ENCODE measurements around the gene PPP1R9A.

PPP1R9A gene

DNA sequence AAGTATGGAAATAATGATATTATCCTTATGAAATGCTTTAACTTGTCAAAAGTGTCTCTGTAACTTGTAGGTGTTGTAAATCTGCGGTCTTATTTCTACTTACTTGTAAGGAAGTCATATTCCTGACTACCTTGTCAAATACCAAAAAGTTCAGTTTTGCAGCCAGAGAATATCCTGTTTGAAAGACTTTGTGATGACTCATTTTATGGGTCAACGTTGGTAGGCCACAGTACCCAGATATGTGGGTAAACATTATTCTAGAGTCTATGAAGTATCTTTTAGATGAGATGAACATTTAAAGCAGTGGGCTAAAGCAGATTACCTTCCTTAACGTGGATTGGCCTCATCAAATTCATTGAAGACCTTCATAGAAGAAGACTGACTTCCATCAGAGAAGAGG lies 195.3 kb downstream of the PPP1R9A start:
- no peak overlapping the region for H3K4me3 ChIP-seq (ENCODE audit: severe bottlenecking)
- no peak for DNase-seq (ENCODE audit: low spot score)
- H3K9me3 ChIP-seq (ENCODE audit: severe bottlenecking), result no peaks in the 10 kb centered on the region
- no peak overlapping the region for H3K27ac ChIP-seq (ENCODE audit: poor library complexity, severe bottlenecking)
- peak; percentile 38; the same call in 1 of the 3 replicates for ATAC-seq (ENCODE audit: low read depth)
- TF ChIP-seq, protein P1, sequence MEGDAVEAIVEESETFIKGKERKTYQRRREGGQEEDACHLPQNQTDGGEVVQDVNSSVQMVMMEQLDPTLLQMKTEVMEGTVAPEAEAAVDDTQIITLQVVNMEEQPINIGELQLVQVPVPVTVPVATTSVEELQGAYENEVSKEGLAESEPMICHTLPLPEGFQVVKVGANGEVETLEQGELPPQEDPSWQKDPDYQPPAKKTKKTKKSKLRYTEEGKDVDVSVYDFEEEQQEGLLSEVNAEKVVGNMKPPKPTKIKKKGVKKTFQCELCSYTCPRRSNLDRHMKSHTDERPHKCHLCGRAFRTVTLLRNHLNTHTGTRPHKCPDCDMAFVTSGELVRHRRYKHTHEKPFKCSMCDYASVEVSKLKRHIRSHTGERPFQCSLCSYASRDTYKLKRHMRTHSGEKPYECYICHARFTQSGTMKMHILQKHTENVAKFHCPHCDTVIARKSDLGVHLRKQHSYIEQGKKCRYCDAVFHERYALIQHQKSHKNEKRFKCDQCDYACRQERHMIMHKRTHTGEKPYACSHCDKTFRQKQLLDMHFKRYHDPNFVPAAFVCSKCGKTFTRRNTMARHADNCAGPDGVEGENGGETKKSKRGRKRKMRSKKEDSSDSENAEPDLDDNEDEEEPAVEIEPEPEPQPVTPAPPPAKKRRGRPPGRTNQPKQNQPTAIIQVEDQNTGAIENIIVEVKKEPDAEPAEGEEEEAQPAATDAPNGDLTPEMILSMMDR (IDR thresholded peaks at IDR 0.05; ENCODE audit: poor library complexity, severe bottlenecking), result no peak
- no peaks in the 10 kb centered on the region for H3K4me1 ChIP-seq (ENCODE audit: insufficient read depth, poor library complexity, severe bottlenecking)
- no peaks in the 10 kb centered on the region for H3K27me3 ChIP-seq (ENCODE audit: insufficient read depth, poor library complexity, severe bottlenecking)
- no peaks in the 10 kb centered on the region for H3K36me3 ChIP-seq (ENCODE audit: low read depth)

DNA sequence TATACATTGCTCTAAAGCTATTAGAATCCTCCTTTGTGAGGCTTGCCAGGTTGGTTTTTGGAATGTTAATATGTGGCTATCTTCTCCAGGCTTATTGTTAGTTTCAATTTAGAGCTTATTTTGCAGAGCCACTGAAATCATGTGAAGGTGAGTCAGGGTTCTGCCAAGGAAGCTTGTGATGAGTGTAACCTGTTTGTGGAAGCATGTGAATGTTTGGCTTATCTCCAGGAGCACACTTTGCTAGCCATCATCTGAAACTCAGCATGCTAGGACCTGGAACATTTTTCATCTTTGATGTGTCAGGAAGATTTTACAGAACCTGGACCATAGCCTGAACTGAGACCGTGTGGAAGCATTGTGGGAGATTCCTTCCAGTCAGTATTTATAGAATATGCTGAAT lies 197.3 kb downstream of the PPP1R9A start:
- Histone ChIP-seq H3K4me1 (ENCODE audit: insufficient read depth, poor library complexity, severe bottlenecking) (no peaks in the 10 kb centered on the region), H3K4me3 (ENCODE audit: severe bottlenecking) (no peak overlapping the region), H3K9me3 (ENCODE audit: severe bottlenecking) (no peaks in the 10 kb centered on the region), H3K27me3 (ENCODE audit: insufficient read depth, poor library complexity, severe bottlenecking) (no peaks in the 10 kb centered on the region), H3K27ac (ENCODE audit: poor library complexity, severe bottlenecking) (no peak overlapping the region), H3K36me3 (ENCODE audit: low read depth) (no peaks in the 10 kb centered on the region)
- DNase-seq (ENCODE audit: low spot score), result no peak
- TF ChIP-seq, protein P1 (IDR thresholded peaks at IDR 0.05; ENCODE audit: poor library complexity, severe bottlenecking), result no peak
- peak; percentile 62; the same call in 2 of the 3 replicates for ATAC-seq (ENCODE audit: low read depth)

DNA sequence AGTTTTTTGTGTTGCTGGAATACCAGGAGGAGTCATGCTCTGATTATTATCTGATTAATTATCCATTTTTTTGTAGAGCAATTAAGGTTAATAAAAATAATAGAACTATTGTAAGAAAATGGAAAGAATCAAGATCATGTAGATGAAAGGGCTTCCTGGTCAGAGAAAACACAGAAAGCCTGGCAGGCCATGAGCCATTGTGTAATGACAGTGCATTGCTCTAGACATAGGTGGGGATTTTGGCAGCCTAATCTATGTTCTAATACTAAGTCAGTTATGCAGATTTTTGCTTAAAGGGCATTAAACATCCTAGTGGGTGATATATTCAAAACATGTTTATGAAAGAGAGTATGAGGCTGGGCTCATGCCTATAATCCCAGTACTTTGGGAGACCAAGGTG lies 198.2 kb downstream of the PPP1R9A start:
- Histone ChIP-seq H3K4me3 (ENCODE audit: severe bottlenecking) (no peak overlapping the region), H3K27ac (ENCODE audit: poor library complexity, severe bottlenecking) (no peak overlapping the region), H3K9me3 (ENCODE audit: severe bottlenecking) (no peaks in the 10 kb centered on the region), H3K4me1 (ENCODE audit: insufficient read depth, poor library complexity, severe bottlenecking) (no peaks in the 10 kb centered on the region), H3K36me3 (ENCODE audit: low read depth) (no peaks in the 10 kb centered on the region), H3K27me3 (ENCODE audit: insufficient read depth, poor library complexity, severe bottlenecking) (no peaks in the 10 kb centered on the region)
- DNase-seq (ENCODE audit: low spot score) (no peak), ATAC-seq (ENCODE audit: low read depth) (no peak)
- TF ChIP-seq, protein P1 (IDR thresholded peaks at IDR 0.05; ENCODE audit: poor library complexity, severe bottlenecking), result no peak

DNA sequence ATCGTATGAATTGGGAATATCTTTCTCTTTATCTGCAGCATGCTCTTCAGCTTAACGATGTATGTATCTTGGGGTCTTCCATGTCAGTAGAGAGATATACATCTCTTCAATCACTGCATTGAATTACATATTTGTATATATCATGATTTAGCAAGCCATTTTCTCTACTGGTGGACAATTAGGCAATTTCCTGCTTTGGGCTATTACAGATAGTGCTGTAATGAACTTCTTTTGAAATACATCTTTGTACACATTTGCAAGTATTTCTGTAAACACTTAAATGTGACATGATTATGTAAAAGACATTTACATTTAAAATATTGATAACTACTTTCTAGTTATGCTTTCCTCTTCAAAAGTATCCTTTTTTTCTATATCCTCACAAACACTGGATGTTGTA lies 199.0 kb downstream of the PPP1R9A start:
- Histone ChIP-seq H3K9me3 (ENCODE audit: severe bottlenecking) (no peaks in the 10 kb centered on the region), H3K4me1 (ENCODE audit: insufficient read depth, poor library complexity, severe bottlenecking) (no peaks in the 10 kb centered on the region), H3K27ac (ENCODE audit: poor library complexity, severe bottlenecking) (no peak overlapping the region), H3K4me3 (ENCODE audit: severe bottlenecking) (no peak overlapping the region), H3K27me3 (ENCODE audit: insufficient read depth, poor library complexity, severe bottlenecking) (no peaks in the 10 kb centered on the region), H3K36me3 (ENCODE audit: low read depth) (no peaks in the 10 kb centered on the region)
- no peak for DNase-seq (ENCODE audit: low spot score)
- no peak for ATAC-seq (ENCODE audit: low read depth)
- TF ChIP-seq, protein P1 (IDR thresholded peaks at IDR 0.05; ENCODE audit: poor library complexity, severe bottlenecking), result no peak

- TF ChIP-seq, protein P1 (IDR thresholded peaks at IDR 0.05; ENCODE audit: poor library complexity, severe bottlenecking), result no peak
- no peak overlapping the region for H3K27ac ChIP-seq (ENCODE audit: poor library complexity, severe bottlenecking)
- DNase-seq (ENCODE audit: low spot score) (no peak), ATAC-seq (ENCODE audit: low read depth) (no peak)
- H3K4me3 ChIP-seq (ENCODE audit: severe bottlenecking), result no peak overlapping the region
- no peaks in the 10 kb centered on the region for H3K9me3 ChIP-seq (ENCODE audit: severe bottlenecking)
- H3K4me1 ChIP-seq (ENCODE audit: insufficient read depth, poor library complexity, severe bottlenecking), result no peaks in the 10 kb centered on the region
- no peaks in the 10 kb centered on the region for H3K36me3 ChIP-seq (ENCODE audit: low read depth)
- H3K27me3 ChIP-seq (ENCODE audit: insufficient read depth, poor library complexity, severe bottlenecking), result no peaks in the 10 kb centered on the region
Measured at GRCh38 chr7:95110707-95111106, 203.3 kb downstream of the PPP1R9A start.

All from RWPE2 (cell line).